OCI-LY3 (cell line): Measurements from ENCODE around the gene TUB.

Experiments
- EZH2phosphoT487 ChIP-seq: fragments of 200-600 bp; shearing (Covaris generic); IDR thresholded peaks from 2 replicates; pipeline ENCODE4 v1.6.1; 2018; ENCODE audit warnings: antibody characterized with exemption, mixed run types, low read depth
- TF ChIP-seq, protein P1 (sequence below): fragments of 200-600, 300-600 bp; sonication (generic); IDR thresholded peaks from 2 replicates; pipeline ENCODE4 v1.5.1; 2014; ENCODE audit warnings: antibody characterized with exemption, low read length, low read depth

DNA sequence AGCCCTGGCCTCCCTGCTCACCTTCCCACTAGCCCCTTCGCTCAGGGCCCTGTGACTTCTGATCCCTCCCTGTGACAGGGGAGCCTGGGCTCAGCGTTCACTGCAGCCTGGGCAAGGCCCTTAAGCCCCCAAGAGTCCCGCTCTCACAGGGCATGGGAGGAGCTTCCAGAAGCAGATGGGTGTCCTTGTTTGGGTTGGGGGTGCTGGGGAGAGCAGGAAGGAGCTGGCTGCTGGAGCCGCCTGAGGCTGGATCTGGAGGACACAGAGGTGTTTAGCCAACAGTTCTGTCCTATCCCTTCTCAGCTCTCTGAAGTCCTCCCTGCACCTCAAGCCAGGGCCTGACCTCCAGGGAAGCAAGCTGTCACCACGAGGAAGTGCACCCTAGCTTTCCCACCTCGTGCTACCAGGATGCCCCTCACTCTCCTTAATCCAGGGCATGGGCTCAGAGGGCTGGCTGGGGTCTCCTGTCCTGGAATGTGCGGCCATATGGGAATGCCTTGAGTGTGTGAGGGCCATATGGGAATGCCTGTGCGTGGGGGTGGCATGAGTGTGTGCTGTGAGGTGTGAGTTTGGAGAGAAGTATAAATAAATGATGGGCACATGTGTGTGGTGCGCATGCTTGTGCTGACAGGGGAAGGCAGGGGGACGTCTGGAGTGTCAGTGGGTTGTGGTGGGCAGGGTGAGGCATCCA lies 25.0 kb upstream of the TUB start:
- TF ChIP-seq, protein P1, sequence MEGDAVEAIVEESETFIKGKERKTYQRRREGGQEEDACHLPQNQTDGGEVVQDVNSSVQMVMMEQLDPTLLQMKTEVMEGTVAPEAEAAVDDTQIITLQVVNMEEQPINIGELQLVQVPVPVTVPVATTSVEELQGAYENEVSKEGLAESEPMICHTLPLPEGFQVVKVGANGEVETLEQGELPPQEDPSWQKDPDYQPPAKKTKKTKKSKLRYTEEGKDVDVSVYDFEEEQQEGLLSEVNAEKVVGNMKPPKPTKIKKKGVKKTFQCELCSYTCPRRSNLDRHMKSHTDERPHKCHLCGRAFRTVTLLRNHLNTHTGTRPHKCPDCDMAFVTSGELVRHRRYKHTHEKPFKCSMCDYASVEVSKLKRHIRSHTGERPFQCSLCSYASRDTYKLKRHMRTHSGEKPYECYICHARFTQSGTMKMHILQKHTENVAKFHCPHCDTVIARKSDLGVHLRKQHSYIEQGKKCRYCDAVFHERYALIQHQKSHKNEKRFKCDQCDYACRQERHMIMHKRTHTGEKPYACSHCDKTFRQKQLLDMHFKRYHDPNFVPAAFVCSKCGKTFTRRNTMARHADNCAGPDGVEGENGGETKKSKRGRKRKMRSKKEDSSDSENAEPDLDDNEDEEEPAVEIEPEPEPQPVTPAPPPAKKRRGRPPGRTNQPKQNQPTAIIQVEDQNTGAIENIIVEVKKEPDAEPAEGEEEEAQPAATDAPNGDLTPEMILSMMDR: no peak
- no peak for TF ChIP-seq EZH2phosphoT487
